Duodenal mucosa (tissue), 2 donors: ENCODE results near the gene CEP170B.

ENCODE experiments used
- H3K27ac ChIP-seq: one replicate; pipeline ENCODE4 v1.7.0; 2013; ENCODE audit warnings: low read depth, low read length
- H3K27me3 ChIP-seq, 2 donors: one replicate each; pipeline ENCODE4 v1.7.0; 2013; ENCODE audit warnings: low read length in 2 of 2, control low read depth in 1 of 2; ENCODE audit not compliant: insufficient read depth in 2 of 2, control insufficient read depth in 1 of 2
- H3K36me3 ChIP-seq, 2 donors: one replicate each; pipeline ENCODE4 v1.7.0; 2013; ENCODE audit warnings: low read length in 2 of 2, control low read depth in 1 of 2; ENCODE audit not compliant: insufficient read depth in 2 of 2, control insufficient read depth in 1 of 2
- H3K4me1 ChIP-seq, 2 donors: one replicate each; pipeline ENCODE4 v1.7.0; 2013; ENCODE audit warnings: low read length in 2 of 2, control low read depth in 1 of 2; ENCODE audit not compliant: insufficient read depth in 2 of 2, control insufficient read depth in 1 of 2
- H3K4me3 ChIP-seq, 2 donors: one replicate each; pipeline ENCODE4 v1.7.0; 2013; ENCODE audit warnings: low read length in 2 of 2, low read depth in 1 of 2
- H3K9ac ChIP-seq, 2 donors: one replicate each; pipeline ENCODE4 v1.7.0; 2013; ENCODE audit warnings: low read length in 2 of 2, low read depth in 1 of 2
- H3K9me3 ChIP-seq, 2 donors: one replicate each; pipeline ENCODE4 v1.7.0; 2013; ENCODE audit warnings: low read length in 2 of 2, control low read depth in 1 of 2; ENCODE audit not compliant: control insufficient read depth in 1 of 2

The CEP170B gene

DNA sequence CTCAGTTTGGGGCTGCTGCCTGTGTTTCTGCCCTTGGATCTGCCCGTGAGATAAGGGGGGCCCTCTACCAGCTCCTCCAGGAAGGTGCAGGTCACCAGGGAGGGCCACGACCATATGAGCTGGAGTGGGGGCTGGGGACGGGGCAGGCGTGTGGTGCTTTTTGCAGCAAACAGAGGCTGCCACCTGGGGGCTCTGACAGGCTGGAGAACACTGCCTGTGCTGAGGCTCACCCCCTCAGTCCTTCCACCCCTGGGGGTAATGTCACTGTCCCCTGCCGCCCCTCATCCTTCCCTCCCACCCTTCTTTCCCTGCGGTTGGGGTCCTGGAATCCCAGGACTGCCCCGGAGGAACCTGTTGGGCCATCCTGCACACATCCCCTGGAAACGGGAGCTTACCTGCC, 62.8 kb downstream of the CEP170B start:
- Histone ChIP-seq H3K4me1 (peaks cover 6 to 17% of the 10 kb centered on the region in 2 donors), H3K27me3 (peaks cover 15 to 16% of the 10 kb centered on the region in 2 donors), H3K36me3 (no peaks in the 10 kb centered on the region), H3K9me3 (peaks cover 3 to 6% of the 10 kb centered on the region in 2 donors), H3K27ac (no peak overlapping the region), H3K4me3 (no peak overlapping the region), H3K9ac (no peak overlapping the region)

DNA sequence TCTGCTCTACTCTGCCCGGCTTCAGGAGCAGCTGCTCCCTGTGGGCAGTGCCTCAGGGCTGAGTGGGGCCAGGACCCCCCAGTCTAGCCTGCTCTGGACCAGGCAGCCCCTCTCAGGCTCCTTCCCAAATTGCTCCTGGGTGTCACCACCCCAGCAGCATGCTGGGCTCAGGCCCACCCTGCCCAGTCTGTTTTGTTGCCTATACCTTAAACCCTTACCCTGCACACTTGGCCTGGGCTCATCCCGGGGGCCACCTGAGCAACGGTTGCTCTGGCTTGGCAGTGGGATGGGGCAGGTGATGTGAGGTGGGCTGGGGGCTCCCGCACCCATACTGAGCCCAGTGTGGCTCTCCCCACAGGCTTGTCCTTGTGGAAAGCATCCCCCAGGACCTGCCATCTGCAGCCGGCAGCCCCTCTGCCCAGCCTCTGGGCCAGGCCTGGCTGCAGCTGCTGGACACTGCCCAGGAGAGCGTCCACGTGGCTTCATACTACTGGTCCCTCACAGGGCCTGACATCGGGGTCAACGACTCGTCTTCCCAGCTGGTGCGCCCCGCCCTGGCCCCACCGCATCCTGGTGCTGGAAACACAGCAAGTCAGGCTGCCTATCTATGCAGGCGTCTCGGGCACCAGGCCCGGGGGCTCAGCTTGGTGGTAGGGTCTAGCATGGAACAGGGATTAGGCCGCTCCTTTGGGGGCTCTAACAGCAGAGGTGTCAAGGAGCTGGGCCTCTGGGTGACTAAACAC, 63.5 kb downstream of the CEP170B start:
- H3K4me1 ChIP-seq = peaks cover 6 to 17% of the 10 kb centered on the region in 2 donors
- no peak overlapping the region for H3K4me3 ChIP-seq
- H3K27me3 ChIP-seq = peaks cover 17 to 18% of the 10 kb centered on the region in 2 donors
- peaks cover 3 to 6% of the 10 kb centered on the region in 2 donors for H3K9me3 ChIP-seq
- no peak overlapping the region for H3K27ac ChIP-seq
- no peak overlapping the region for H3K9ac ChIP-seq
- H3K36me3 ChIP-seq = no peaks in the 10 kb centered on the region

DNA sequence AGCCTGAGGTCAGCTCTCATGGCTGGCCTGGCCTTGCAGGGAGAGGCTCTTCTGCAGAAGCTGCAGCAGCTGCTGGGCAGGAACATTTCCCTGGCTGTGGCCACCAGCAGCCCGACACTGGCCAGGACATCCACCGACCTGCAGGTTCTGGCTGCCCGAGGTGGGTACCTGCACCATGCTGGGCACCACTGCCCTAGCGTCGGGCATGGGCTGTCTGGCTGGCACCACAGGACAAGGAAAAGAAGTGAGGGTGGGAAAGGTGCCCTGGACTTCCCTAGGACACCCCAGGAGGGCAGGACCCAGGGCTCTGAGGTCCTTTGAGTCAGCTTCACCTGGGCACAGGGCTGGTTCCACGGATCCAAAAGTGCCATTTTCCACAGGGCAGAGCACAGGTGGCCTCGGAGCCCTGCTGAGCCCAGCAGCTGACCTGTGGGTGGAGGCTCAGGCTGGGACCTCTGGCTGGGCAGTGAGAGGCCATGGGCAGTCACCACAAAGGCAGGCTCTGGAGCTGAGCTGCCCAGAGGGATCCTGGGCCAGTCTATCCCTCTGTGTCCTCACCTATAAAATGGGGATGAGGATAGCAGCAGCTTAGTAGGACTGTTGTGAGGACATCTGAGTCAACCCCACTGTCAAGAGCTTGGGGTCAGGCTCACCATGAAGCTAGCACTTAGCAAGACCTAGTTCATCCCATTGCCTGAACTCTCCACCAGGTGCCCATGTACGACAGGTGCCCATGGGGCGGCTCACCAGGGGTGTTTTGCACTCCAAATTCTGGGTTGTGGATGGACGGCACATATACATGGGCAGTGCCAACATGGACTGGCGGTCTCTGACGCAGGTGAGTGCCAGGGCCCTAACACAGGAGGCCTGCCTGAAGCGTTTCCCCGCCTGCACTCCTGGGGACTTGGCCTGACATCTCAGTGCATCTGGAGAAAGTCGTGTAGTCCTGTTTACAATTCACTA, 64.5 kb downstream of the CEP170B start:
- no peak overlapping the region for H3K4me3 ChIP-seq
- H3K4me1 ChIP-seq = peaks cover 6 to 17% of the 10 kb centered on the region in 2 donors
- H3K36me3 ChIP-seq = no peaks in the 10 kb centered on the region
- peaks cover 0 to under 1% of the 10 kb centered on the region in 2 donors for H3K9me3 ChIP-seq
- no peak overlapping the region for H3K9ac ChIP-seq
- no peak overlapping the region for H3K27ac ChIP-seq
- H3K27me3 ChIP-seq = peaks cover 19 to 23% of the 10 kb centered on the region in 2 donors

DNA sequence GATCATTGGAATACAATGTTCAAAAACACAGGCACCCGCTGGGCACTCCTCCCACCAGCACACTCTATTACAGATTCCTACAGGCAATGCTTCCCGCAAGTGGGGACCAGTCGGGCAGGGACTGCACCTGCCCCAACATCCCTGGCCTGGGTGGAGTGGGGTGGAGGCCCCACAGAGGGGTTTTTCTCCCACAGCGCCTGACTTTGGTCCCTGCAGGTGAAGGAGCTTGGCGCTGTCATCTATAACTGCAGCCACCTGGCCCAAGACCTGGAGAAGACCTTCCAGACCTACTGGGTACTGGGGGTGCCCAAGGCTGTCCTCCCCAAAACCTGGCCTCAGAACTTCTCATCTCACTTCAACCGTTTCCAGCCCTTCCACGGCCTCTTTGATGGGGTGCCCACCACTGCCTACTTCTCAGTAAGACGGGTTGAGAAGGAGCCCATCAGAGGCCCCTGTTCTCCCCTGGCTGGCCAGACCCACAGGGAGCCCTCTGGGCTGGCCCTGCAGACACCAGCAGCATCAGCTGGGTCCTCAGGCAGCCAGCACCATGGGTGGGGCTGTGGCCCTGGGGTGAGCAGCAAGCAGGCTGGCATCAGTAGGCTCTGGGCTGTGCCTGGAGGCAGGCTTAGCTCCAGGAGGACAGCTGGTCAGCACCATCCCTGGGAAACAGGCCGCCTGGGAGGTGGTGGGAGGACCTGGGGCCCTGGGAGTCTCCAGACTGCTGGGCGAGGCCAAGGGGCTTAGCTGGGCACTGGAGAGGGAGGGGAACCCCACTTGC, 65.6 kb downstream of the CEP170B start:
- Histone ChIP-seq H3K4me3 (no peak overlapping the region), H3K36me3 (no peaks in the 10 kb centered on the region), H3K27ac (no peak overlapping the region), H3K4me1 (peaks cover 0 to 7% of the 10 kb centered on the region in 2 donors), H3K9me3 (no peaks in the 10 kb centered on the region), H3K9ac (no peak overlapping the region), H3K27me3 (peaks cover 30 to 31% of the 10 kb centered on the region in 2 donors)

DNA sequence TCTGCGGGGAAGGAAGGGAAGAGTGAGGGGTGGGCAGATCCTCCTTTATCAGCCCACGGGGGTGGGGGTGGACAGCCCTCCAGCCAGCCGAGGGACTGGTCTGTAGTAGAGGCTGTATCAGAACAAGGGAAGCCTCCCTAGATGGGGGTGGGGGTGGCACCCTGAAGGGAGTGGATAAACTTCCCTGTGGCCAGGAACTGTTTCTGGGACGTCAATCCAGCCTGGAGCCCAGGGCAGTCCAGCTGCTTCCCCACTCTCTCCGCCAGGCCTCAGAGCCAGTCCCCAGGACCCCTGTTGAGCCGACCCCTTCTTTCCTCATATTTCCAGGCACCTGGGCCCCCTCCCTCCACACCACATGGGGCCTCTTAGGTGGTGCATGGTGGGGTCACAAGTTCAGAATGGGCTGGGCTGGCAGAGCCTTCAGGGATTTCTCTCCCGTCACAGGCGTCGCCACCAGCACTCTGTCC, 66.3 kb downstream of the CEP170B start:
- H3K36me3 ChIP-seq = no peaks in the 10 kb centered on the region
- H3K9me3 ChIP-seq = no peaks in the 10 kb centered on the region
- H3K4me1 ChIP-seq = peaks cover 0 to under 1% of the 10 kb centered on the region in 2 donors
- H3K27me3 ChIP-seq = peaks cover 30 to 35% of the 10 kb centered on the region in 2 donors
- H3K4me3 ChIP-seq = no peak overlapping the region
- no peak overlapping the region for H3K9ac ChIP-seq
- no peak overlapping the region for H3K27ac ChIP-seq

DNA sequence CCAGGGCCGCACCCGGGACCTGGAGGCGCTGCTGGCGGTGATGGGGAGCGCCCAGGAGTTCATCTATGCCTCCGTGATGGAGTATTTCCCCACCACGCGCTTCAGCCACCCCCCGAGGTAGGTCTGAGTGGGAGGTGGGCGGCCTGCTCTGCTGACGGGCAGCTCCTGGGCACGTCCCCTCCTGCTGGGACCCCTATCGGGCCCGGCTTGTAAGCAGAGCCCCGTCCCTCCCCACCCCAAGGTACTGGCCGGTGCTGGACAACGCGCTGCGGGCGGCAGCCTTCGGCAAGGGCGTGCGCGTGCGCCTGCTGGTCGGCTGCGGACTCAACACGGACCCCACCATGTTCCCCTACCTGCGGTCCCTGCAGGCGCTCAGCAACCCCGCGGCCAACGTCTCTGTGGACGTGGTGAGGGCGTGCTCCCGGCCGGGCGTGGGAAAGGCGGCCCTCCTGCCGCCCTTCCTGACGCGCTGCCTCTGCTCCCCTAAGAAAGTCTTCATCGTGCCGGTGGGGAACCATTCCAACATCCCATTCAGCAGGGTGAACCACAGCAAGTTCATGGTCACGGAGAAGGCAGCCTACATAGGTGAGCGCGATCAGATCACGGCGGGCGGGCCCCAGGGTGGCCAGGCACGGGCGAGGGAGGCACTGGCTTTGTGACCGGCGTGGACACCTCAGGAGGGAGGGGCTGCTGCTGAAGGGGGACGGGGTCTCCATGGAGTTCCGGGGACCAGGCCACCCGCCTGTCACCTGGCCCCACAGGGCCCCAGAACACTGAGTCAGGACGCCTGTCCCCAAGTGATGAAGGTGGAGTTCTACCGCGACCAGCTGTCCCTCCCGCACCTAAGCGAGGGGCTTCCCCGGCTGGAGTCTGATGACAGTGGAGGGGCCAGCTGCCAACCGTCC, 67.0 kb downstream of the CEP170B start:
- H3K36me3 ChIP-seq = no peaks in the 10 kb centered on the region
- H3K9me3 ChIP-seq = no peaks in the 10 kb centered on the region
- no peak overlapping the region for H3K27ac ChIP-seq
- no peak overlapping the region for H3K4me3 ChIP-seq
- H3K27me3 ChIP-seq = peaks cover 34 to 38% of the 10 kb centered on the region in 2 donors
- H3K4me1 ChIP-seq = no peaks in the 10 kb centered on the region
- no peak overlapping the region for H3K9ac ChIP-seq

DNA sequence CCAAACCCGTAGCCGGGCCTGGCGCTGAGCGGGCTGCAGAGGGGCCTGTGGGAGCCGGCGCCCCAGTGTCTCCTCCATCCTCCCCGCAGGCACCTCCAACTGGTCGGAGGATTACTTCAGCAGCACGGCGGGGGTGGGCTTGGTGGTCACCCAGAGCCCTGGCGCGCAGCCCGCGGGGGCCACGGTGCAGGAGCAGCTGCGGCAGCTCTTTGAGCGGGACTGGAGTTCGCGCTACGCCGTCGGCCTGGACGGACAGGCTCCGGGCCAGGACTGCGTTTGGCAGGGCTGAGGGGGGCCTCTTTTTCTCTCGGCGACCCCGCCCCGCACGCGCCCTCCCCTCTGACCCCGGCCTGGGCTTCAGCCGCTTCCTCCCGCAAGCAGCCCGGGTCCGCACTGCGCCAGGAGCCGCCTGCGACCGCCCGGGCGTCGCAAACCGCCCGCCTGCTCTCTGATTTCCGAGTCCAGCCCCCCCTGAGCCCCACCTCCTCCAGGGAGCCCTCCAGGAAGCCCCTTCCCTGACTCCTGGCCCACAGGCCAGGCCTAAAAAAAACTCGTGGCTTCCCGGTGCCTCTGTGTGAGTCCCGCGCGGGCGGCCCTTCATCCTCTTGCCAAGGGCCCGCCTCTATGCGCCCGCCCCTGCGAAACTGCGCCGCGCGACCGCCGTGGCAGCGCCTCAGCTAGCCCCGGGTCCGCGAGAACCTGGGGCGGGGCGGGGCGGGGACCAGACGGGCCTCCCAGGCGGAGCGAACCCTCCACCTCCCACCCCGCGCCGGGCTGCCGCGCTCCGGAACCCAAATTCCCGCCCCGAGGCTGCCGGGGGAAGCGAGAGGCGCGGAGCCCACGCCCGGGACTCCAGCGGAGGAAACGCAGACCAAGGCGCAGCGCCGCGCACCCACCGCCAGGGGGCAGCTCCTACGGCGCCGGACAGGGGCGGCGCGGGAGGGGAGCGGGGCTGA, 67.9 kb downstream of the CEP170B start:
- Histone ChIP-seq H3K4me3 (peak overlapping the region in 1 of 2 donors; percentile 5), H3K27me3 (peaks cover 42 to 46% of the 10 kb centered on the region in 2 donors), H3K9ac (no peak overlapping the region), H3K4me1 (no peaks in the 10 kb centered on the region), H3K27ac (no peak overlapping the region), H3K36me3 (no peaks in the 10 kb centered on the region), H3K9me3 (no peaks in the 10 kb centered on the region)

DNA sequence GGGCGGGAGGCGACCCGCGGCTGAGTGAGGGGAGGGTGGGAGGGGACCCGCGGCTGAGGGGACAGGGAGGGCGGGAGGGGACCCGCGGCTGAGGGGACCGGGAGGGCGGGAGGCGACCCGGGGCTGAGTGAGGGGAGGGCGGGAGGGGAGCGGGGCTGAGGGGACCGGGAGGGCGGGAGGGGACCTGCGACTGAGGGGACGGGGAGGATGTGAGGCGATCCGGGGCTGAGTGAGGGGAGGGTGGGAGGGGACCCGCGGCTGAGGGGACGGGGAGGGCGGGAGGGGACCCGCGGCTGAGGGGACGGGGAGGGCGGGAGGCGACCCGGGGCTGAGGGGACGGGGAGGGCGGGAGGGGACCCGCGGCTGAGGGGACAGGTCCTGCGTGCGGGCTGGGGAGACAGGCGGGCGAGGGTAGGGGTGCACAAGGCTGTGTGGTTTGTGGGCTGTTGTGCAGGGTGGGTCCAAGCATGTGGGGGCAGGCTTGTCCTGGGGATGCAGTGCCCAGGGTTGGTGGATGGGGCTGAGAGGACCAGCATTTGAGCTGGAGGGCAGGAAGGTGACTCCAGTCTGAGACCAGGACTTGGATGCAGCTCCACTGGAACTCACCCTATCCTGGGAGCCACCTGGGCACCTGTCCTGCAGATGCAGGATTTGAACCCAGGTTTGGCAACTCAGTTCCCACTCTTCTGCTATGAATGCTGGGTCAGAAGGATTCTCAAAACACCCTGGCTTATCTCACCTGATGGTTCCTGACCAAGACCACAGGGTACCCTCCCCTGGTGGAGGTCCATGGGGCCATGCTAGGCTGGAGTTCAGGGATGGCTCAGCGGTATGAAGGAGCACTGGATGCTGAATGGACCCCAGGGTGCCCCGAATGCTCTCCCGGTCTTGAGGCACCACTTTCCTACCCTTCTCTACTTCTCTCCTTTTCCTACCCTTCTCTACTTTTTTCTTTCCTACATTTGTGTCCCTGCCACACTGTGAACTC, 69.0 kb downstream of the CEP170B start:
- no peaks in the 10 kb centered on the region for H3K9me3 ChIP-seq
- H3K4me1 ChIP-seq = no peaks in the 10 kb centered on the region
- no peak overlapping the region for H3K4me3 ChIP-seq
- no peak overlapping the region for H3K9ac ChIP-seq
- H3K36me3 ChIP-seq = no peaks in the 10 kb centered on the region
- H3K27me3 ChIP-seq = peaks cover 51 to 52% of the 10 kb centered on the region in 2 donors
- H3K27ac ChIP-seq = no peak overlapping the region
